Measurements from ENCODE around the gene TCEAL4. TPM values are rescaled to one million over a fixed set of nuclear protein-coding genes. Genes with fewer than 3 reads are reported as not detected.

TCEAL4 gene
- total and polyA plus RNA-seq, 10 donors = 38.5 to 157 (median 68.0) TPM

- TF ChIP-seq POLR2AphosphoS5 (IDR thresholded peaks at IDR 0.05) (no peak), POLR2A (IDR thresholded peaks at IDR 0.05) (no peak)
- TF ChIP-seq, protein P1, sequence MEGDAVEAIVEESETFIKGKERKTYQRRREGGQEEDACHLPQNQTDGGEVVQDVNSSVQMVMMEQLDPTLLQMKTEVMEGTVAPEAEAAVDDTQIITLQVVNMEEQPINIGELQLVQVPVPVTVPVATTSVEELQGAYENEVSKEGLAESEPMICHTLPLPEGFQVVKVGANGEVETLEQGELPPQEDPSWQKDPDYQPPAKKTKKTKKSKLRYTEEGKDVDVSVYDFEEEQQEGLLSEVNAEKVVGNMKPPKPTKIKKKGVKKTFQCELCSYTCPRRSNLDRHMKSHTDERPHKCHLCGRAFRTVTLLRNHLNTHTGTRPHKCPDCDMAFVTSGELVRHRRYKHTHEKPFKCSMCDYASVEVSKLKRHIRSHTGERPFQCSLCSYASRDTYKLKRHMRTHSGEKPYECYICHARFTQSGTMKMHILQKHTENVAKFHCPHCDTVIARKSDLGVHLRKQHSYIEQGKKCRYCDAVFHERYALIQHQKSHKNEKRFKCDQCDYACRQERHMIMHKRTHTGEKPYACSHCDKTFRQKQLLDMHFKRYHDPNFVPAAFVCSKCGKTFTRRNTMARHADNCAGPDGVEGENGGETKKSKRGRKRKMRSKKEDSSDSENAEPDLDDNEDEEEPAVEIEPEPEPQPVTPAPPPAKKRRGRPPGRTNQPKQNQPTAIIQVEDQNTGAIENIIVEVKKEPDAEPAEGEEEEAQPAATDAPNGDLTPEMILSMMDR (IDR thresholded peaks at IDR 0.05 in 8 of 11, conservative IDR thresholded peaks at IDR 0.05 in 3 of 11) = no peak
- Histone ChIP-seq H3K4me1 (peaks cover 0 to 19% (median 6%) of the 10 kb centered on the region in 6 donors), H3K9me3 (no peaks in the 10 kb centered on the region), H3K27ac (no peak overlapping the region), H3K36me3 (no peaks in the 10 kb centered on the region), H3K27me3 (replicated peaks in 1 of 7) (peaks cover 0 to 8% (median 0%) of the 10 kb centered on the region in 7 donors), H3K4me3 (no peak overlapping the region)
- intact Hi-C loops (cut with DNase I; ENCODE audit: low total_unique reads) = no loop called here
- DNase-seq = no peak
Observed at GRCh38 chrX:103626855-103627254, 41.5 kb downstream of the TCEAL4 start.

GRCh38 chrX:103628386-103629317 lies 43.3 kb downstream of the TCEAL4 start, which contains the start of gene TCEAL1:
TSS of gene TCEAL1 (plus strand) at chrX:103628975. CDS start at chrX:103629917, 942 bp downstream.
- peak; percentile 86 for DNase-seq
- Histone ChIP-seq H3K36me3 (no peaks in the 10 kb centered on the region), H3K27ac (peak within 1 kb of the TSS; percentile 75 to 88 (median 85)), H3K27me3 (replicated peaks in 1 of 7) (peaks cover 0 to 8% (median 0%) of the 10 kb centered on the region in 7 donors), H3K4me1 (peaks cover 0 to 19% (median 6%) of the 10 kb centered on the region in 6 donors), H3K4me3 (peak within 1 kb of the TSS; percentile 50 to 72 (median 56)), H3K9me3 (no peaks in the 10 kb centered on the region)
- intact Hi-C loops (cut with DNase I; ENCODE audit: low total_unique reads) = no loop called here
- WGBS, 5 donors = 2 to 29% (median 3%) methylated on average over 24 to 32 of the region's 32 CpGs
- peak in 2 of 3 donors; percentile 53 to 62 for TF ChIP-seq POLR2AphosphoS5 (IDR thresholded peaks at IDR 0.05)
- no peak for TF ChIP-seq POLR2A (IDR thresholded peaks at IDR 0.05)
- TF ChIP-seq, protein P1 (IDR thresholded peaks at IDR 0.05 in 8 of 11, conservative IDR thresholded peaks at IDR 0.05 in 3 of 11) = peak in 2 of 11 experiments; percentile 6 to 23

- Histone ChIP-seq H3K4me1 (peaks cover 0 to 19% (median 6%) of the 10 kb centered on the region in 6 donors), H3K27ac (peak overlapping the region; percentile 75 to 88 (median 85)), H3K36me3 (no peaks in the 10 kb centered on the region), H3K9me3 (no peaks in the 10 kb centered on the region), H3K27me3 (replicated peaks in 1 of 7) (peaks cover 0 to 8% (median 0%) of the 10 kb centered on the region in 7 donors), H3K4me3 (peak overlapping the region; percentile 50 to 72 (median 56))
- intact Hi-C loops (cut with DNase I; ENCODE audit: low total_unique reads) = no loop called here
- TF ChIP-seq, protein P1 (IDR thresholded peaks at IDR 0.05 in 8 of 11, conservative IDR thresholded peaks at IDR 0.05 in 3 of 11) = peak in 3 of 11 experiments; percentile 13 to 27 (median 19)
- TF ChIP-seq POLR2AphosphoS5 (IDR thresholded peaks at IDR 0.05) (peak in 2 of 3 donors; percentile 68 to 81), POLR2A (IDR thresholded peaks at IDR 0.05) (no peak)
- 0 to 30% (median 2%) methylated on average over 28 to 49 of the region's 49 CpGs for WGBS, 5 donors
- peak; percentile 83 for DNase-seq
Observed at GRCh38 chrX:103629318-103630170, 44.2 kb downstream of the TCEAL4 start.
